Measurements from ENCODE around the gene HOXC9. TPM values are rescaled to one million over a fixed set of nuclear protein-coding genes. Genes with fewer than 3 reads are reported as not detected.

Gene HOXC9
- polyA plus RNA-seq, 1 of the 3 experiments (the other 2 are of a cell fraction) = 1.9 TPM

DNA sequence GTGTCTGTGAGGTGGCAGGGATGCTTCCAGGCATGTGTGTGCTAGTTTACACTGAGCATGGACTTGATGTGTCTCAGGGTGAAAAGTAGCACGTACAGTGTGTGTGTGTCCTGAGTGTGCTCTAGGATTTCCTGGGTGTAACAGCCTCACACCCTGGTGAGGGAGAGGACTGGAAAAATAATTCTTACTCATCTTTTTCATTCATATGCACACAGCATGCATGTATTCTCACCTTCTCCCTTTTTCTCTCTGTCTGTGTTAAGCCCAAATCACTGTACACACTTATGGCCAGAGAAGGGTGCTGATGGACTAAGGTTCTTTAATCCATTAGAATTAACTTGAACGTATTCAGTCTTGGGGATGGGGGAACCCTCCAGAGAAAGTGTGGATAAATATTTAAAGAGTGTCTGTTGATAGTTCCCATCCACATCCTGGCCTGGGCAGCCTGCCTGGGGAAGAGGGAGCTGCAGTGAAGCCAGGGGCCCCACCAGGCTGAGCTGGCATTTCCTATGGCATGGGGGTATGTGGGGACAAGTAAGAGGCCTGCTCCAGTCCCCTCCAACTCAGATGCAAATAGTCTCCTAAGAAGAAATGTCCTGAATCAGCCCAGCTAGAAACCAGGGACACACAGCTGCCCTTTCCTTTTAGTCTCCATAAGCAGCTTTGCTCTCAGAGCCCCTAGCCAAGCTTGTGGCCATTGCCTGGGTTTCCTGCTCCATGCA is 7.7 kb downstream of the HOXC9 start:
- Histone ChIP-seq H4K20me1 (ENCODE audit: insufficient read depth) (no peaks in the 10 kb centered on the region), H3K9me3 (no peaks in the 10 kb centered on the region), H2AFZ (ENCODE audit: low read depth) (no peak overlapping the region), H3K4me2 (no peak overlapping the region), H3K36me3 (replicated peaks in 1 of 2; ENCODE audit: control insufficient read depth in 1 of 2, insufficient read depth in 2 of 2, low read length in 1 of 2) (no peaks in the 10 kb centered on the region), H3K79me2 (ENCODE audit: insufficient read depth) (no peaks in the 10 kb centered on the region), H3K9ac (no peak overlapping the region), H3K4me3 (ENCODE audit: low read depth in 2 of 2, low read length in 1 of 2) (no peak overlapping the region), H3K9me2 (no peaks in the 10 kb centered on the region), H3K27me3 (ENCODE audit: insufficient read depth) (no peaks in the 10 kb centered on the region), H3F3A (replicated peaks; ENCODE audit: insufficient read depth) (peaks cover 8% of the 10 kb centered on the region), H3K4me1 (ENCODE audit: control insufficient read depth in 1 of 2, insufficient read depth in 2 of 2, low read depth in 1 of 2, low read length in 1 of 2) (peaks cover 0 to 20% of the 10 kb centered on the region in 2 experiments; a peak in 1 of 4 replicates), H3K27ac (ENCODE audit: low read depth in 2 of 2, low read length in 1 of 2) (no peak overlapping the region)
- ChIA-PET POLR2A (interaction anchor here (1.8 kb wide), 1 partner anchor 10 kb away, joined by 11 read pairs; no protein-coding TSS in a partner anchor), CTCF (interaction anchor here (0.6 to 24.5 kb wide), 14 partner anchors 8 to 363 kb away, joined by 3 to 568 read pairs (median 10); partner anchors contain the start of genes HOXC10, HOXC5, HOXC6 and SMUG1)
- DNase-seq = no peak
- no peak for TF ChIP-seq FOXJ3 (CRISPR knock-in tag; IDR thresholded peaks at IDR 0.05)
- no peak for TF ChIP-seq YY1 (IDR thresholded peaks at IDR 0.05; ENCODE audit: low read depth)
- TF ChIP-seq GABPA (IDR thresholded peaks at IDR 0.05; ENCODE audit: low read depth) = no peak
- TF ChIP-seq MXI1 (IDR thresholded peaks at IDR 0.05; ENCODE audit: low read depth, low read length) = no peak
- TF ChIP-seq TCF12 (IDR thresholded peaks at IDR 0.05) = no peak
- no peak for TF ChIP-seq POLR2AphosphoS5 (IDR thresholded peaks at IDR 0.05; ENCODE audit: low read depth, low read length)
- no peak for TF ChIP-seq EP300 (IDR thresholded peaks at IDR 0.05; ENCODE audit: borderline replicate concordance in 1 of 2, low read depth in 1 of 2, low read length in 1 of 2)
- TF ChIP-seq, protein P1, sequence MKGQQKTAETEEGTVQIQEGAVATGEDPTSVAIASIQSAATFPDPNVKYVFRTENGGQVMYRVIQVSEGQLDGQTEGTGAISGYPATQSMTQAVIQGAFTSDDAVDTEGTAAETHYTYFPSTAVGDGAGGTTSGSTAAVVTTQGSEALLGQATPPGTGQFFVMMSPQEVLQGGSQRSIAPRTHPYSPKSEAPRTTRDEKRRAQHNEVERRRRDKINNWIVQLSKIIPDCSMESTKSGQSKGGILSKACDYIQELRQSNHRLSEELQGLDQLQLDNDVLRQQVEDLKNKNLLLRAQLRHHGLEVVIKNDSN (IDR thresholded peaks at IDR 0.05; ENCODE audit: borderline replicate concordance, low read depth) = no peak
- 96% methylated on average over 2 of the region's 2 CpGs for WGBS (ENCODE audit: low lambda C conversion rate)

DNA sequence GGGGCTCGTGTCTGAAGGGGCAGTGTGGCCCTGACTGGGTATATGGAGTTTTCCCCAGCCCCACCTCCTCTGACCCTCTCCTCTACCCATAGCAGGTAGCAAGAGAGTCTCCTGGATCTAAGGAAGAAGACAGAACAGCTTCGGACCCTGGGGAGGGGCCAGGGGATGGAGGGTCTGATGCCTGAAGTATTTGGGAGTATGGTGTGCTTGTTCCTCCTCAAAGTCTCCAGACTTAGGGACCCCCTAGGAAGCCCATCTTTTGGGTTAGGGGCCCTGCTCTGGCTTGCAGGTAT is 8.2 kb downstream of the HOXC9 start:
- H3F3A ChIP-seq (replicated peaks; ENCODE audit: insufficient read depth) = peaks cover 8% of the 10 kb centered on the region
- no peaks in the 10 kb centered on the region for H4K20me1 ChIP-seq (ENCODE audit: insufficient read depth)
- no peak overlapping the region for H3K4me3 ChIP-seq (ENCODE audit: low read depth in 2 of 2, low read length in 1 of 2)
- no peaks in the 10 kb centered on the region for H3K9me3 ChIP-seq
- peak overlapping the region; percentile 76; the same call in 1 of the 2 replicates for H3K4me2 ChIP-seq
- no peaks in the 10 kb centered on the region for H3K9me2 ChIP-seq
- no peak overlapping the region for H3K27ac ChIP-seq (ENCODE audit: low read depth in 2 of 2, low read length in 1 of 2)
- ChIA-PET CTCF (interaction anchor here (0.6 to 24.5 kb wide), 11 partner anchors 10 to 360 kb away, joined by 3 to 568 read pairs (median 7); partner anchors contain the start of genes HOXC10, HOXC5, HOXC6 and SMUG1), POLR2A (interaction anchor here (1.8 kb wide), 1 partner anchor 9 kb away, joined by 11 read pairs; no protein-coding TSS in a partner anchor)
- TF ChIP-seq RXRA (IDR thresholded peaks at IDR 0.05; ENCODE audit: borderline replicate concordance, low read depth) = no peak
- TF ChIP-seq, protein P2, sequence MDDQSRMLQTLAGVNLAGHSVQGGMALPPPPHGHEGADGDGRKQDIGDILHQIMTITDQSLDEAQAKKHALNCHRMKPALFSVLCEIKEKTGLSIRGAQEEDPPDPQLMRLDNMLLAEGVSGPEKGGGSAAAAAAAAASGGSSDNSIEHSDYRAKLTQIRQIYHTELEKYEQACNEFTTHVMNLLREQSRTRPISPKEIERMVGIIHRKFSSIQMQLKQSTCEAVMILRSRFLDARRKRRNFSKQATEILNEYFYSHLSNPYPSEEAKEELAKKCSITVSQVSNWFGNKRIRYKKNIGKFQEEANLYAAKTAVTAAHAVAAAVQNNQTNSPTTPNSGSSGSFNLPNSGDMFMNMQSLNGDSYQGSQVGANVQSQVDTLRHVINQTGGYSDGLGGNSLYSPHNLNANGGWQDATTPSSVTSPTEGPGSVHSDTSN (IDR thresholded peaks at IDR 0.05) = no peak
- TF ChIP-seq TAF1 (IDR thresholded peaks at IDR 0.05; ENCODE audit: borderline replicate concordance, low read depth, low read length) = no peak
- TF ChIP-seq EZH2phosphoT487 (IDR thresholded peaks at IDR 0.05; ENCODE audit: borderline replicate concordance, low read depth) = no peak
- TF ChIP-seq CHD2 (IDR thresholded peaks at IDR 0.05; ENCODE audit: low read length, partially characterized antibody) = no peak
- TF ChIP-seq RCOR1 (IDR thresholded peaks at IDR 0.05; ENCODE audit: low read length) = no peak
- TF ChIP-seq MAX (IDR thresholded peaks at IDR 0.05; ENCODE audit: low read depth) = no peak
- no peak for TF ChIP-seq FOSL2 (IDR thresholded peaks at IDR 0.05; ENCODE audit: borderline replicate concordance, low read depth)
- TF ChIP-seq SMC3 (IDR thresholded peaks at IDR 0.05; ENCODE audit: low read depth, low read length) = no peak
- no peak for TF ChIP-seq MXI1 (IDR thresholded peaks at IDR 0.05; ENCODE audit: low read depth, low read length)
- TF ChIP-seq GABPA (IDR thresholded peaks at IDR 0.05; ENCODE audit: low read depth) = no peak
- TF ChIP-seq, protein P3, sequence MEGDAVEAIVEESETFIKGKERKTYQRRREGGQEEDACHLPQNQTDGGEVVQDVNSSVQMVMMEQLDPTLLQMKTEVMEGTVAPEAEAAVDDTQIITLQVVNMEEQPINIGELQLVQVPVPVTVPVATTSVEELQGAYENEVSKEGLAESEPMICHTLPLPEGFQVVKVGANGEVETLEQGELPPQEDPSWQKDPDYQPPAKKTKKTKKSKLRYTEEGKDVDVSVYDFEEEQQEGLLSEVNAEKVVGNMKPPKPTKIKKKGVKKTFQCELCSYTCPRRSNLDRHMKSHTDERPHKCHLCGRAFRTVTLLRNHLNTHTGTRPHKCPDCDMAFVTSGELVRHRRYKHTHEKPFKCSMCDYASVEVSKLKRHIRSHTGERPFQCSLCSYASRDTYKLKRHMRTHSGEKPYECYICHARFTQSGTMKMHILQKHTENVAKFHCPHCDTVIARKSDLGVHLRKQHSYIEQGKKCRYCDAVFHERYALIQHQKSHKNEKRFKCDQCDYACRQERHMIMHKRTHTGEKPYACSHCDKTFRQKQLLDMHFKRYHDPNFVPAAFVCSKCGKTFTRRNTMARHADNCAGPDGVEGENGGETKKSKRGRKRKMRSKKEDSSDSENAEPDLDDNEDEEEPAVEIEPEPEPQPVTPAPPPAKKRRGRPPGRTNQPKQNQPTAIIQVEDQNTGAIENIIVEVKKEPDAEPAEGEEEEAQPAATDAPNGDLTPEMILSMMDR (IDR thresholded peaks at IDR 0.05) = no peak
- H3K27me3 ChIP-seq (ENCODE audit: insufficient read depth) = no peaks in the 10 kb centered on the region
- no peaks in the 10 kb centered on the region for H3K36me3 ChIP-seq (replicated peaks in 1 of 2; ENCODE audit: control insufficient read depth in 1 of 2, insufficient read depth in 2 of 2, low read length in 1 of 2)
- 83% methylated on average over 2 of the region's 2 CpGs for WGBS (ENCODE audit: low lambda C conversion rate)
- H3K9ac ChIP-seq = no peak overlapping the region
- no peak for DNase-seq
- no peak overlapping the region for H2AFZ ChIP-seq (ENCODE audit: low read depth)
- H3K4me1 ChIP-seq (ENCODE audit: control insufficient read depth in 1 of 2, insufficient read depth in 2 of 2, low read depth in 1 of 2, low read length in 1 of 2) = peaks cover 0 to 20% of the 10 kb centered on the region in 2 experiments; a peak in 1 of 4 replicates
- H3K79me2 ChIP-seq (ENCODE audit: insufficient read depth) = no peaks in the 10 kb centered on the region

All from SK-N-SH (cell line).